Liver (tissue), 9 donors: ENCODE data around the gene CYB561A3. TPM values are rescaled to one million over a fixed set of nuclear protein-coding genes. Genes with fewer than 3 reads are reported as not detected.
A peak's percentile ranks its signal among the peaks of the same experiment; 100 is the strongest.

Source experiments
- DNase-seq: peaks from one replicate; pipeline ENCODE4 v3.0.0-alpha.2; 2017; ENCODE audit warnings: low spot score
- H3K27ac ChIP-seq, 2 donors: one replicate each; pipeline ENCODE4 v1.7.0; 2013; ENCODE audit warnings: inconsistent platforms in 2 of 2, low read length in 2 of 2, control low read depth in 1 of 2, low read depth in 1 of 2, mild to moderate bottlenecking in 1 of 2
- H3K27me3 ChIP-seq, 4 donors: one replicate each; pipeline versions ENCODE4 v1.6.1 to v1.7.0; 2013; ENCODE audit warnings: low read length in 3 of 4, inconsistent platforms in 1 of 4, mild to moderate bottlenecking in 1 of 4, moderate library complexity in 1 of 4; ENCODE audit not compliant: control insufficient read depth in 4 of 4, insufficient read depth in 4 of 4
- H3K36me3 ChIP-seq, 4 donors: one replicate each; pipeline versions ENCODE4 v1.6.1 to v1.7.0; 2013; ENCODE audit warnings: low read length in 3 of 4, mild to moderate bottlenecking in 3 of 4, low read depth in 1 of 4, moderate library complexity in 1 of 4; ENCODE audit not compliant: control insufficient read depth in 4 of 4, insufficient read depth in 3 of 4
- H3K4me1 ChIP-seq, 4 donors: one replicate each; pipeline versions ENCODE4 v1.6.1 to v1.7.0; 2013; ENCODE audit warnings: low read length in 3 of 4, mild to moderate bottlenecking in 3 of 4, moderate library complexity in 1 of 4; ENCODE audit not compliant: control insufficient read depth in 4 of 4, insufficient read depth in 4 of 4
- H3K4me3 ChIP-seq, 3 donors: one replicate each; pipeline versions ENCODE4 v1.6.1 to v1.7.0; 2013; ENCODE audit warnings: low read length in 3 of 3, control low read depth in 1 of 3, low read depth in 1 of 3, mild to moderate bottlenecking in 1 of 3
- H3K9ac ChIP-seq, 2 donors: one replicate each; pipeline ENCODE4 v1.7.0; 2013; ENCODE audit warnings: low read length in 2 of 2, mild to moderate bottlenecking in 2 of 2, moderate library complexity in 2 of 2, control low read depth in 1 of 2, low read depth in 1 of 2
- H3K9me3 ChIP-seq, 4 donors: one replicate each; pipeline versions ENCODE4 v1.6.1 to v1.7.0; 2013; ENCODE audit warnings: low read length in 3 of 4; ENCODE audit not compliant: control insufficient read depth in 4 of 4
- EGR1 ChIP-seq, 2 donors: IDR thresholded peaks; 2 replicates each; pipeline ENCODE4 v1.6.1; 2016 to 2018; ENCODE audit warnings: antibody characterized with exemption in 2 of 2, low read depth in 2 of 2
- FOXA1 ChIP-seq: IDR thresholded peaks from 2 replicates; pipeline ENCODE4 v1.6.1; 2016; ENCODE audit warnings: antibody characterized with exemption
- FOXA2 ChIP-seq: IDR thresholded peaks from 2 replicates; pipeline ENCODE4 v1.6.1; 2016; ENCODE audit warnings: antibody characterized with exemption
- GABPA ChIP-seq, 2 donors: IDR thresholded peaks in 1 of 2; conservative IDR thresholded peaks in 1 of 2; 2 replicates each; pipeline ENCODE4 v1.6.1; 2016; ENCODE audit warnings: antibody characterized with exemption in 2 of 2, mild to moderate bottlenecking in 1 of 2, moderate library complexity in 1 of 2
- HNF4G ChIP-seq: IDR thresholded peaks from 2 replicates; pipeline ENCODE4 v1.6.1; 2016; ENCODE audit warnings: antibody characterized with exemption
- JUND ChIP-seq, 2 donors: IDR thresholded peaks; 2 replicates each; pipeline ENCODE4 v1.6.1; 2016; ENCODE audit warnings: antibody characterized with exemption in 2 of 2
- NR2F2 ChIP-seq: IDR thresholded peaks from 2 replicates; pipeline ENCODE4 v1.6.1; 2016; ENCODE audit warnings: antibody characterized with exemption
- RAD21 ChIP-seq, 2 donors: IDR thresholded peaks; 2 replicates each; pipeline ENCODE4 v1.6.1; 2016; ENCODE audit warnings: antibody characterized with exemption in 2 of 2, mild to moderate bottlenecking in 2 of 2
- SP1 ChIP-seq: IDR thresholded peaks from 2 replicates; pipeline ENCODE4 v1.6.1; 2018; ENCODE audit warnings: antibody characterized with exemption, mild to moderate bottlenecking
- TAF1 ChIP-seq: conservative IDR thresholded peaks from 2 replicates; pipeline ENCODE4 v1.6.1; 2016; ENCODE audit warnings: antibody characterized with exemption, mild to moderate bottlenecking
- YY1 ChIP-seq: IDR thresholded peaks from 2 replicates; pipeline ENCODE4 v1.6.1; 2016; ENCODE audit warnings: antibody characterized with exemption, mild to moderate bottlenecking
- ZBTB33 ChIP-seq: IDR thresholded peaks from 2 replicates; pipeline ENCODE4 v1.6.1; 2016; ENCODE audit warnings: antibody characterized with exemption
- WGBS: extraction: QIAGEN DNeasy Blood & Tissue Kit; methylation state at CpG from one replicate; pipeline ENCODE4 v1.1.7; 2013; 5-methylcytosine and 5-hydroxymethylcytosine counted together
- polyA plus RNA-seq, 2 donors: library from polyadenylated mRNA; stranded (reverse) in 1 of 2; unstranded in 1 of 2; fragments of 200-250 nt in 1 of 2; fragments of >200 nt in 1 of 2; fragmentation: Nextera tagmentation in 1 of 2; extraction: Ambion mirVana in 1 of 2; gene quantifications; one replicate each; pipeline versions ENCODE4 v1.2.1 to v1.2.3, GENCODE V29; 2013 to 2015
- total RNA-seq, 2 donors: library from RNA; depleted of rRNA; stranded (reverse); fragments of >200 nt; gene quantifications; one replicate each; pipeline ENCODE4 v1.2.3, GENCODE V29; 2014
- TF ChIP-seq, protein P1 (sequence below): IDR thresholded peaks from 2 replicates; pipeline ENCODE4 v1.6.1; 2016; ENCODE audit warnings: antibody characterized with exemption
- TF ChIP-seq, protein P2 (sequence below): IDR thresholded peaks from 2 replicates; pipeline ENCODE4 v1.6.1; 2016; ENCODE audit warnings: antibody characterized with exemption
- TF ChIP-seq, protein P3 (sequence below): IDR thresholded peaks from 2 replicates; pipeline ENCODE4 v1.6.1; 2016; ENCODE audit warnings: antibody characterized with exemption, mild to moderate bottlenecking
- donor health status: healthy.
- donor health status: healthy.
- donor health status: healthy.
- donor health status: healthy.
- donor health status: healthy.

Gene CYB561A3
- total and polyA plus RNA-seq, 4 donors: 20.2 to 36.5 (median 28.4) TPM

DNA sequence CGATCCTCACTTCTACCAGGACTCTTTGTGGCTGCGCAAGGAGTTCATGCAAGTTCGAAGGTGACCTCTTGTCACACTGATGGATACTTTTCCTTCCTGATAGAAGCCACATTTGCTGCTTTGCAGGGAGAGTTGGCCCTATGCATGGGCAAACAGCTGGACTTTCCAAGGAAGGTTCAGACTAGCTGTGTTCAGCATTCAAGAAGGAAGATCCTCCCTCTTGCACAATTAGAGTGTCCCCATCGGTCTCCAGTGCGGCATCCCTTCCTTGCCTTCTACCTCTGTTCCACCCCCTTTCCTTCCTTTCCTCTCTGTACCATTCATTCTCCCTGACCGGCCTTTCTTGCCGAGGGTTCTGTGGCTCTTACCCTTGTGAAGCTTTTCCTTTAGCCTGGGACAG is 7.0 kb upstream of the CYB561A3 start:
- Histone ChIP-seq H3K4me3 (no peak overlapping the region), H3K27ac (peak overlapping the region in 1 of 2 donors; percentile 19), H3K4me1 (peaks cover 9 to 22% (median 16%) of the 10 kb centered on the region in 4 donors), H3K9me3 (no peaks in the 10 kb centered on the region), H3K9ac (no peak overlapping the region), H3K27me3 (no peaks in the 10 kb centered on the region), H3K36me3 (peaks cover 8 to 36% (median 23%) of the 10 kb centered on the region in 4 donors)
- TF ChIP-seq ZBTB33: no peak
- TF ChIP-seq RAD21 (IDR thresholded peaks at IDR 0.05): no peak
- no peak for TF ChIP-seq NR2F2
- no peak for TF ChIP-seq SP1
- no peak for TF ChIP-seq YY1
- no peak for TF ChIP-seq HNF4G
- TF ChIP-seq, protein P1, sequence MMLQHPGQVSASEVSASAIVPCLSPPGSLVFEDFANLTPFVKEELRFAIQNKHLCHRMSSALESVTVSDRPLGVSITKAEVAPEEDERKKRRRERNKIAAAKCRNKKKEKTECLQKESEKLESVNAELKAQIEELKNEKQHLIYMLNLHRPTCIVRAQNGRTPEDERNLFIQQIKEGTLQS: no peak
- no peak for TF ChIP-seq FOXA1
- TF ChIP-seq, protein P2, sequence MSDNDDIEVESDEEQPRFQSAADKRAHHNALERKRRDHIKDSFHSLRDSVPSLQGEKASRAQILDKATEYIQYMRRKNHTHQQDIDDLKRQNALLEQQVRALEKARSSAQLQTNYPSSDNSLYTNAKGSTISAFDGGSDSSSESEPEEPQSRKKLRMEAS: no peak
- 86% methylated on average over 7 of the region's 7 CpGs for WGBS
- no peak for DNase-seq

GRCh38 chr11:61367406-61367805 is 5.7 kb upstream of the CYB561A3 start:
- H3K4me3 ChIP-seq: no peak overlapping the region
- peaks cover 8 to 36% (median 23%) of the 10 kb centered on the region in 4 donors for H3K36me3 ChIP-seq
- no peak for TF ChIP-seq NR2F2
- TF ChIP-seq GABPA (IDR thresholded peaks at IDR 0.05 in 1 of 2, conservative IDR thresholded peaks at IDR 0.05 in 1 of 2): no peak
- no peak for TF ChIP-seq FOXA2
- no peak for TF ChIP-seq ZBTB33
- no peak overlapping the region for H3K27ac ChIP-seq
- DNase-seq: no peak
- no peaks in the 10 kb centered on the region for H3K27me3 ChIP-seq
- no peaks in the 10 kb centered on the region for H3K9me3 ChIP-seq
- 83% methylated on average over 6 of the region's 6 CpGs for WGBS
- H3K4me1 ChIP-seq: peaks cover 9 to 33% (median 23%) of the 10 kb centered on the region in 4 donors
- no peak overlapping the region for H3K9ac ChIP-seq

DNA sequence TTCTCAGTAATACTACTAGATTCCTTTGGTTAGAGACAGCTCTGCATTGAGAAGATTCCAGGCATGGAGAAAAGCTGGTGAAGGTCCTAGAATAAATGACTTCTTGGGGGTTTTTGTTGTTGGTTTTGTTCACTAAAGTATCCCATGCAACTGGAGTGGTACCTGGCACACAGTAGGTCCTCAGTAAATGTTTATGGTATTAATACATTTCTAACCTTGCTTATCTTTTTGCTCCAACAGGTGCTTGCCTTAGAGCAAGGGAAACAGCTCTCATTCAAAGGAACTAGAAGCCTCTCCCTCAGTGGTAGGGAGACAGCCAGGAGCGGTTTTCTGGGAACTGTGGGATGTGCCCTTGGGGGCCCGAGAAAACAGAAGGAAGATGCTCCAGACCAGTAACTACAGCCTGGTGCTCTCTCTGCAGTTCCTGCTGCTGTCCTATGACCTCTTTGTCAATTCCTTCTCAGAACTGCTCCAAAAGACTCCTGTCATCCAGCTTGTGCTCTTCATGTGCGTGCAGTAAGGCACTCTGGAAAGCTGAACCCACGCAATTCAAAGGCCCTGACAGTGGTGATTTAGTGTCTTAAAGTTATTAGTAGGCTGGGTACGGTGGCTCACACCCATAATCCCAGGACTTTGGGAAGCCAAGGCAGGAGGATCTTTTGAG is 2.5 kb upstream of the CYB561A3 start:
- Histone ChIP-seq H3K27me3 (no peaks in the 10 kb centered on the region), H3K4me1 (peaks cover 8 to 31% (median 22%) of the 10 kb centered on the region in 4 donors), H3K36me3 (peaks cover 8 to 34% (median 23%) of the 10 kb centered on the region in 4 donors), H3K9me3 (no peaks in the 10 kb centered on the region), H3K27ac (no peak overlapping the region), H3K9ac (no peak overlapping the region), H3K4me3 (no peak overlapping the region)
- DNase-seq: no peak
- 91% methylated on average over 5 of the region's 5 CpGs for WGBS
- TF ChIP-seq RAD21 (IDR thresholded peaks at IDR 0.05): no peak
- TF ChIP-seq EGR1 (IDR thresholded peaks at IDR 0.05; ENCODE audit: low read depth in 2 of 2): no peak
- no peak for TF ChIP-seq NR2F2
- TF ChIP-seq, protein P3, sequence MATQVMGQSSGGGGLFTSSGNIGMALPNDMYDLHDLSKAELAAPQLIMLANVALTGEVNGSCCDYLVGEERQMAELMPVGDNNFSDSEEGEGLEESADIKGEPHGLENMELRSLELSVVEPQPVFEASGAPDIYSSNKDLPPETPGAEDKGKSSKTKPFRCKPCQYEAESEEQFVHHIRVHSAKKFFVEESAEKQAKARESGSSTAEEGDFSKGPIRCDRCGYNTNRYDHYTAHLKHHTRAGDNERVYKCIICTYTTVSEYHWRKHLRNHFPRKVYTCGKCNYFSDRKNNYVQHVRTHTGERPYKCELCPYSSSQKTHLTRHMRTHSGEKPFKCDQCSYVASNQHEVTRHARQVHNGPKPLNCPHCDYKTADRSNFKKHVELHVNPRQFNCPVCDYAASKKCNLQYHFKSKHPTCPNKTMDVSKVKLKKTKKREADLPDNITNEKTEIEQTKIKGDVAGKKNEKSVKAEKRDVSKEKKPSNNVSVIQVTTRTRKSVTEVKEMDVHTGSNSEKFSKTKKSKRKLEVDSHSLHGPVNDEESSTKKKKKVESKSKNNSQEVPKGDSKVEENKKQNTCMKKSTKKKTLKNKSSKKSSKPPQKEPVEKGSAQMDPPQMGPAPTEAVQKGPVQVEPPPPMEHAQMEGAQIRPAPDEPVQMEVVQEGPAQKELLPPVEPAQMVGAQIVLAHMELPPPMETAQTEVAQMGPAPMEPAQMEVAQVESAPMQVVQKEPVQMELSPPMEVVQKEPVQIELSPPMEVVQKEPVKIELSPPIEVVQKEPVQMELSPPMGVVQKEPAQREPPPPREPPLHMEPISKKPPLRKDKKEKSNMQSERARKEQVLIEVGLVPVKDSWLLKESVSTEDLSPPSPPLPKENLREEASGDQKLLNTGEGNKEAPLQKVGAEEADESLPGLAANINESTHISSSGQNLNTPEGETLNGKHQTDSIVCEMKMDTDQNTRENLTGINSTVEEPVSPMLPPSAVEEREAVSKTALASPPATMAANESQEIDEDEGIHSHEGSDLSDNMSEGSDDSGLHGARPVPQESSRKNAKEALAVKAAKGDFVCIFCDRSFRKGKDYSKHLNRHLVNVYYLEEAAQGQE: no peak
- no peak for TF ChIP-seq GABPA (IDR thresholded peaks at IDR 0.05 in 1 of 2, conservative IDR thresholded peaks at IDR 0.05 in 1 of 2)
- TF ChIP-seq FOXA2: no peak
- TF ChIP-seq JUND (IDR thresholded peaks at IDR 0.05): no peak
- TF ChIP-seq YY1: no peak
- no peak for TF ChIP-seq TAF1
- no peak for TF ChIP-seq ZBTB33
- TF ChIP-seq, protein P1: no peak
- TF ChIP-seq, protein P2: no peak
- no peak for TF ChIP-seq HNF4G
